Cardiac fibroblast (primary cell): ENCODE data around the gene PCDHGA3.
"Not testable (repeated sequence)": the region's sequence is repeated elsewhere in the genome, so short reads cannot be mapped to it uniquely, and the experiment has no call there.

Experiments
- DNase-seq, 2 donors: peaks; one replicate each; pipeline versions ENCODE4 v3.0.0 to v3.0.0-alpha.2; 2010; ENCODE audit warnings: low read depth in 2 of 2
- H3K4me3 ChIP-seq, 2 donors: replicated peaks in 1 of 2; 1 replicate in 1 of 2; 2 replicates in 1 of 2; pipeline ENCODE4 v1.5.1; 2011; ENCODE audit warnings: low read depth in 2 of 2, low read length in 2 of 2, mild to moderate bottlenecking in 2 of 2, moderate library complexity in 1 of 2
- TF ChIP-seq, protein P1 (sequence below): IDR thresholded peaks from one replicate; pipeline ENCODE4 v1.5.1; 2011; ENCODE audit warnings: low read depth, mild to moderate bottlenecking, low read length, inconsistent platforms

The PCDHGA3 gene

DNA sequence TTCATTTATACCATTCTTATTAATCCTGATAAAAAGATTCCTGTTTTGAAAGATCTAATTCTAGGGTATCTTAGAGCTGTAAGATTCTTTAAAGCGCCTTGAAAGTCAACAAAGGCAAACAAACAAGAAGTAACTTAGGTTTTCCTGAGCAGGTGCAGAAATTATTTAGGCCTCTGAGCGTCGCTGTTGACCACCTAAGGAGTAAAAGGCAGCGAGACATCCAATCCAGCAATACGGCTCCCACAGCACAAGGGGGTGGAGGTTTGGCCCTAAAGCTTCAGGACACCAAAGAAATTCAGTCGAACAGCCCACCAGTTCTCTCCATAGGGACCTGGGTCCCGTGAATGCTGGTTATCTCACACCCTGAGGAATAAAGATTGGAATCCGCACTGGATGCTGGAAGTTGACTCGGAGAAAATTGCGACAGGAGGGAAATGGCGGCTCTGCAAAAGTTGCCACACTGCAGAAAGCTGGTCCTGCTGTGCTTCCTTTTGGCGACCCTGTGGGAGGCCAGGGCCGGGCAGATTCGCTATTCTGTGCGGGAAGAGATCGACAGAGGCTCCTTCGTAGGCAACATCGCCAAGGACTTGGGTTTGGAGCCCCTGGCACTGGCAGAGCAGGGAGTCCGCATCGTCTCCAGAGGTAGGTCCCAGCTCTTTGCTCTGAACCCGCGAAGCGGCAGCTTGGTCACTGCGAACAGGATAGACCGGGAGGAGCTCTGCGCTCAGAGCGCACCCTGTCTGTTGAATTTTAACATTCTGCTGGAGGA is 4.9 kb upstream of the PCDHGA3 start, which contains the start of gene PCDHGA2:
Gene PCDHGA2 (plus strand): TSS at position 223 of the 769 bp plus-strand sequence.
- H3K4me3 ChIP-seq = peak within 1 kb of the TSS; percentile 29 to 33
- DNase-seq = peak; percentile 54 to 73
- TF ChIP-seq, protein P1, sequence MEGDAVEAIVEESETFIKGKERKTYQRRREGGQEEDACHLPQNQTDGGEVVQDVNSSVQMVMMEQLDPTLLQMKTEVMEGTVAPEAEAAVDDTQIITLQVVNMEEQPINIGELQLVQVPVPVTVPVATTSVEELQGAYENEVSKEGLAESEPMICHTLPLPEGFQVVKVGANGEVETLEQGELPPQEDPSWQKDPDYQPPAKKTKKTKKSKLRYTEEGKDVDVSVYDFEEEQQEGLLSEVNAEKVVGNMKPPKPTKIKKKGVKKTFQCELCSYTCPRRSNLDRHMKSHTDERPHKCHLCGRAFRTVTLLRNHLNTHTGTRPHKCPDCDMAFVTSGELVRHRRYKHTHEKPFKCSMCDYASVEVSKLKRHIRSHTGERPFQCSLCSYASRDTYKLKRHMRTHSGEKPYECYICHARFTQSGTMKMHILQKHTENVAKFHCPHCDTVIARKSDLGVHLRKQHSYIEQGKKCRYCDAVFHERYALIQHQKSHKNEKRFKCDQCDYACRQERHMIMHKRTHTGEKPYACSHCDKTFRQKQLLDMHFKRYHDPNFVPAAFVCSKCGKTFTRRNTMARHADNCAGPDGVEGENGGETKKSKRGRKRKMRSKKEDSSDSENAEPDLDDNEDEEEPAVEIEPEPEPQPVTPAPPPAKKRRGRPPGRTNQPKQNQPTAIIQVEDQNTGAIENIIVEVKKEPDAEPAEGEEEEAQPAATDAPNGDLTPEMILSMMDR = peak; percentile 49

DNA sequence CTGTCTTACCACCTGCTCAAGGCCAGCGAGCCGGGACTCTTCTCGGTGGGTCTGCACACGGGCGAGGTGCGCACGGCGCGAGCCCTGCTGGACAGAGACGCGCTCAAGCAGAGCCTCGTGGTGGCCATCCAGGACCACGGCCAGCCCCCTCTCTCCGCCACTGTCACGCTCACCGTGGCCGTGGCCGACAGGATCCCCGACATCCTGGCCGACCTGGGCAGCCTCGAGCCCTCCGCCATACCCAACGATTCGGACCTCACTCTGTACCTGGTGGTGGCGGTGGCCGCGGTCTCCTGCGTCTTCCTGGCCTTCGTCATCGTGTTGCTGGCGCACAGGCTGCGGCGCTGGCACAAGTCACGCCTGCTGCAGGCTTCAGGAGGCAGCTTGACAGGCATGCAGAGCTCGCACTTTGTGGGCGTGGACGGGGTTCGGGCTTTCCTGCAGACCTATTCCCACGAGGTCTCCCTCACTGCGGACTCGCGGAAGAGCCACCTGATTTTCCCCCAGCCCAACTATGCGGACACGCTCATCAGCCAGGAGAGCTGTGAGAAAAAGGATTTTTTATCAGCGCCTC is 2.8 kb upstream of the PCDHGA3 start:
- not testable (repeated sequence) for H3K4me3 ChIP-seq, DNase-seq

DNA sequence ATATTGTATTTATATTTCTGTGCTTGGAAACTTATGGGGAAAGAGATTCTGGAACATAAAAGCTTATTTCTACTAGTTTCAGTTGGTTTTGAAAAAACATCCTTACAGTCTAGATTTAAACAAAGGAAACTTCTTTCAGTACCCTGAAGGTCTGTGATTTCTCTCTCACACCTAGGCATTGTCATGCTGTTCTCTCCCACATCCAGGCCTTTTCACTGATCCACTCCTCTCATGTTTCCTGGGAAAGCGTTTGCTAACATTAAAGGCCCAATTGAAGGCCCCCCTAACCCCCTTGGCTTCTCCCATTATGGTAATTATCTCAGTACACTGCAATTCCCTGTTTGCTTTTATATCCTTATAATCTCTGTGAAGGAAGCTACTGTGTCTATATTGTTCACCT is 856 bp upstream of the PCDHGA3 start:
- H3K4me3 ChIP-seq = no peak overlapping the region
- TF ChIP-seq, protein P1 = no peak
- no peak for DNase-seq

DNA sequence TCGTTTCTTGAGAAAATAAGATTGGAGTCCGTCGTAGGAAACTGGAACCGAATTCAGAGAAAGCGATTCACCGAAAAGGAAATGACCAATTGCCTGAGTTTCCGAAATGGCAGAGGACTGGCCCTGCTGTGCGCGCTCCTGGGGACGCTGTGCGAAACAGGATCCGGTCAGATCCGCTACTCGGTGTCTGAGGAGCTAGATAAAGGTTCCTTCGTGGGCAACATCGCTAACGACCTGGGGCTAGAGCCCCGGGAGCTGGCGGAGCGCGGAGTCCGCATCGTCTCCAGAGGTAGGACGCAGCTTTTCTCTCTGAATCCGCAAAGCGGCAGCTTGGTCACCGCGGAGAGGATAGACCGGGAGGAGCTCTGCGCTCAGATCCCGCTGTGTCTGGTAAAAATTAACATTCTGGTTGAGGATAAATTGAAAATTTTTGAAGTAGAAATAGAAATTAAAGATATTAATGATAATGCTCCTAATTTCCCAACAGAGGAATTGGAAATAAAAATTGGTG is 379 bp downstream of the PCDHGA3 start:
- H3K4me3 ChIP-seq = peak overlapping the region; percentile 25 to 35
- DNase-seq = no peak
- TF ChIP-seq, protein P1 = no peak

DNA sequence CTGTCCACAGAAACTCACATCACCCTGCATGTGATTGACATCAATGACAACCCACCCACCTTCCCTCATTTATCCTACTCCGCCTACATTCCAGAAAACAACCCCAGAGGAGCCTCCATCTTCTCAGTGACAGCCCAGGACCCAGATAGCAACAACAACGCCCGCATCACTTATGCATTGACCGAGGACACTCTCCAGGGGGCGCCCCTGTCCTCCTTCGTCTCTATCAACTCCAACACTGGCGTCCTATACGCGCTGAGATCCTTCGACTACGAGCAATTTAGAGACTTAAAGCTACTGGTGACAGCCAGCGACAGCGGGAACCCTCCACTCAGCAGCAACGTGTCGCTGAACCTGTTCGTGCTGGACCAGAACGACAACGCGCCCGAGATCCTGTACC is 1.7 kb downstream of the PCDHGA3 start:
- TF ChIP-seq, protein P1 = no peak
- H3K4me3 ChIP-seq = no peak overlapping the region
- no peak for DNase-seq

DNA sequence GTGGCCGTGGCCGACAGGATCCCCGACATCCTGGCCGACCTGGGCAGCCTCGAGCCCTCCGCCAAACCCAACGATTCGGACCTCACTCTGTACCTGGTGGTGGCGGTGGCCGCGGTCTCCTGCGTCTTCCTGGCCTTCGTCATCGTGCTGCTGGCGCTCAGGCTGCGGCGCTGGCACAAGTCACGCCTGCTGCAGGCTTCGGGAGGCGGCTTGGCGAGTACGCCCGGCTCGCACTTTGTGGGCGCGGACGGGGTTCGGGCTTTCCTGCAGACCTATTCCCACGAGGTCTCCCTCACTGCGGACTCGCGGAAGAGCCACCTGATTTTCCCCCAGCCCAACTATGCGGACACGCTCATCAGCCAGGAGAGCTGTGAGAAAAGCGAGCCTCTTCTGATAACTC is 2.4 kb downstream of the PCDHGA3 start:
- DNase-seq = not testable (repeated sequence)

DNA sequence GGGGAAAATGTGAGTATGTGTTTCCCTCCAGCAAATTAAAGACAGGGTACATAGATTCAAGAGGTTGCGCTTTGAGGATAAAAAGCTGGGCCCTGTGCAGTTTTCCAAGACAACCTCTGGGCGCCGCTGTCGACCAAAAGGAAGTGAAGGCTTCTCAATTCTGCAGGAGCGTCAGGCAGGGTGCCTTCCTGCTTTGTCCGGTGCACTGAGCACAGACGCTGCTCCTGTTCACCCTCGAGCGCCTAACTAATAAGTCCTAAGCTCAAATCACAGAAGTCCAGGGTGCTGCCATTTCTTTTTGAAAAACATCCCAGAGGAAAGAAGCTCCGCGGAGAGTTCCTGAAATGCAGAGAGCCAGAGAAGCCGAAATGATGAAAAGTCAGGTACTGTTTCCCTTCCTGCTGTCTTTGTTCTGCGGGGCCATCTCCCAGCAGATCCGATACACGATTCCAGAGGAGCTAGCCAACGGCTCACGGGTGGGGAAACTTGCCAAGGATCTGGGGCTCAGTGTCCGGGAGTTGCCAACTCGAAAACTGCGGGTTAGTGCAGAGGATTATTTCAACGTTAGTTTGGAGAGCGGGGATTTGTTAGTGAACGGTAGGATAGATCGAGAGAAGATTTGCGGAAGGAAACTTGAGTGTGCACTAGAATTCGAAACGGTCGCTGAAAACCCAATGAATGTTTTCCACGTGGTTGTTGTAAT is 6.4 kb downstream of the PCDHGA3 start, which contains the start of gene PCDHGB1:
Gene PCDHGB1 (plus strand): TSS at position 183 of the 703 bp plus-strand sequence. CDS start 162 bp downstream, at position 345.
- TF ChIP-seq, protein P1 = peak; percentile 57
- peak within 1 kb of the TSS in 1 of 2 donors; percentile 42 for H3K4me3 ChIP-seq
- peak; percentile 49 to 69 for DNase-seq

More for the DNA sequence above, 2.4 kb downstream of the PCDHGA3 start:
- not testable (repeated sequence) for H3K4me3 ChIP-seq
